T-helper 22 cell (primary cell): ENCODE data around the gene CAPN15.

ENCODE experiments used
- DNase-seq: peaks from one replicate; pipeline ENCODE4 v3.0.0-alpha.2; 2020; ENCODE audit warnings: low read depth

Gene CAPN15

GRCh38 chr16:526181-527014, 1.1 kb upstream of the CAPN15 start:
- no peak for DNase-seq

- DNase-seq: peak; percentile 17
These were observed 849 bp downstream of the CAPN15 start for GRCh38 chr16:528111-529011.

DNA sequence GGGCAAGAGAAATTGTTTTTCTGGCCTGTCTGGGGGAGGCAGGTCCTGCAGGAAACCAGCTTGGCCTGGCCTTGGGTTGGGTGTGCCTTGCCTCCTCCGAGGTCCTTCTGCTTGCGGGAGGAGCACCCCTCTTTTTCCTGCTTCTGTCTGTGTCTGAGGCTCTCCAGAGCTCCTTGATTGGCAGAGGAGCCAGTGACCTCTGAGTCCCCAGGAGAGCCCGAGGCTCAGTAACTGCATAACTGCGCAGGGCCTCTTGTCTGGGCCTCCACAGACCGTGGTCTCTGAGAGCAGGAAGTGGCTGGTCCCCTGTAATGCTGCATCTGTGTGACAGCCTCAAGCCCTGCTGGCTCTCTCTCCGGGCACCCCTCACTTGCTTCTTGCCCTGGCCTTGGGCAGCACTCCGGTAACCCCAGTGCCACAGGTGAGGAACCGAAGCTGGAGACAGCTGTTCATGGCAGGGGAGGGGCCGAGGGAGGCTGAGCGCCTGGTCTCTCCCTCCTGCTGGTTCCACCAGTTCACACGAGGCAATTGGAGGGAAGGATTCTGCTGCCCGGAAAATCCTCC, 1.6 kb downstream of the CAPN15 start:
- no peak for DNase-seq

DNA sequence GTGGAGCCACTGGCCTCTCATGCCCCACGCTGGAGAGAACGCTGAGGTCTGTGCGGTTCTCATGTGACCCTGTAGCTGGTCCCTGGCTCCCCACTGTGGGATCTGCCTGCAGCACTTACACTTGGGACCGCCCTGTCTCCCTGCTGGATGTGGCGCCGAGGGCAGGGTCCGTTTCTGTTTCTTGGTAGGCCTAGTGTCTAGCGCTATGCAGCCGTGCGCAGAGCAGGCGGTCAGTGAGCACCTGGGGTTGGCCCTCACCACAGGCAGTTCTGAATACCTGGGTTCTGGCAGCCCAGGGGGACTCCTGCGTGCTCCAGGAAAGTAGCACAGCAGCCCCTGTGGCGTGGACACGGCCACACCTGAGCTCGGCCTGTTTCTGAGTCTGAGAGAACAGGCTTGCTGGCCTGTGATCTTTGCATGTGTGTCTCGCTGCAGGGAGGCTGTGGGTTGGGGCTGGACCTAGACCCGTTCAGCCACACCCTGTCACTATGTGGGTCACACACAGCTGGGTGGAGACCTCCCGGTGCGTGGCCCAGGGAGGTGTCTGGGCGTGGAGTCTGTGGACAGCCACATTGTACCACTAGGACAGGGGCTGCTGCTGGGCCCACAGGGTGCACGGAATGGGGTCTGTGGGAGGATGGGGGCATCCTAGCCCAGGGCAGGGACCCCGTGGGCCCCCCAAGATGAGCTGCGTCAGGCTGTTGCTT, 2.8 kb downstream of the CAPN15 start:
- no peak for DNase-seq

- DNase-seq: no peak
These were observed 4.1 kb downstream of the CAPN15 start for GRCh38 chr16:531494-532125.

DNA sequence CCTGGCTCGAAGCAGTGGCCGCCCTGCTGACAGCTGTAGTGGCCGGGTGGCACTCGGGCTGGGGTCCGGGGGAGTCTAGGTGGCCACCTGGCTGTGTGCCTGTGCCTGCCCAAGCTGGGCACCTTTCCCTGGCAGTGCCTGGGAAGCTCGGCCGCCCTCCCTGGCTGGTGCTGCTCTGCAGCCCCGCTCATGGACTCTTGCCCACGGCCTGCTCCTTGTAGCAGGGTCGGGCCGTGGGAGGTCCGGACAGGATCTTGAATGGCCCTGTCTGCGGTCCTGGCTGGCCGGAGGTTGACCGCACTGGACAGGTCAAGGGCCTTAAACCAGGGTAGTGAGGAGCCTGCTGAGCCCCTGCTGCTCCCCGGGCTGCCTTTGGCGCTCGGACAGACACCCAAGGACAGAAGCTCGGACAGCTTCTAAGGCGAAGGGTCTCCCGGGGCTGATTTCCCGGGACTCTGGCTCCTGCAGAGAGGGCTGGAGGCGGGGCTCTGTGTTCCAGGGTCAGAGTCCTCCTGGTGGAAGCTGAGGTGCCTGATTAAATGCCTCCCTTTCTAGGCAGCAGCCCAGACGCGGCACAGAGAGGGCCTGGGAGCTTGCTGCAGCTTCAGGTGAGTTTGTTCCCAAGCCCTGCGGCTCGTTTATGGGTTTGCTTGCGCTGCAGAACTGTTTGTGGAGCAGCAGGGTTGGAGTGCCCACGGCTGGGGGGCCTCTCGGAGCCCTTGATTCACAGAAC, 6.0 kb downstream of the CAPN15 start:
- DNase-seq: no peak

- no peak for DNase-seq
These were observed 6.6 kb downstream of the CAPN15 start for GRCh38 chr16:534135-534534.

- DNase-seq: no peak
These were observed 7.4 kb downstream of the CAPN15 start for GRCh38 chr16:534856-535445.

GRCh38 chr16:535446-536405, 8.2 kb downstream of the CAPN15 start:
- no peak for DNase-seq

- no peak for DNase-seq
These were observed 9.2 kb downstream of the CAPN15 start for GRCh38 chr16:536746-537145.

- no peak for DNase-seq
These were observed 10.2 kb downstream of the CAPN15 start for GRCh38 chr16:537415-538335.

GRCh38 chr16:539901-540530, 12.5 kb downstream of the CAPN15 start:
- DNase-seq: no peak

DNA sequence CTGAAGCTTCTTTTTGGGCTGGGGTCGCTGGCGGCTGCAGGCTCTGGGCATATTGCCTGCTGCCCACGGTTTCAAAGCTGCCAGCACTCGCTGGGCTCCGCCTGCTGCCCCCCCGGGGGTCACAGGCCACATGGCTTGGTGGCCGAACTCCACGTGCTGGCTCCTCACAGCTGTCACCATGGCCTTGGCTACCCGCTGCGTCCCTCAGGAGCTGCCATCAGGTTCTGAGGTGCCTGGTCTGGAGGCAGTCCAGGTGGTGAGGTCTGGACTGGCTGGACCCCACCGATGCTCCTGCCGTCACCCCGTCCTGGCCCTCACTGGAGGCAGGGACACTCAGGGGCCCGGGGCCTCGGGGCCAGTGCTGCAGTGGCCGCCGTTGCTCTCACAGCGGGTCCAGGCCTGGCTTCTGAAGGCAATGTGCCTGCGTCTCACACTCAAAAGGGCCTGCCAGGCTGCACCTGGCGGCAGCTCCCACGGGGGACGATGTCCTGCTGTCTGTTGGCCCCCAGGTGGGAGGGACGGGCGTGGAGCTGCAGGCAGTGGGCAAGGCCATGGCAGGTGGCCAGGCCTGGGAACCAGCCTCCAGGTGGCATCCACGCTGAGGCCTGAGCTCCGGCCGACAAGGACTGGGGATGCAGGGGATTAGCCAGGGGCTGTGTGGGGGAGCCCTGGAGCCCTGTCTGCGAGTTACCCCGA, 13.3 kb downstream of the CAPN15 start:
- no peak for DNase-seq

GRCh38 chr16:543301-544164, 16.0 kb downstream of the CAPN15 start:
- no peak for DNase-seq

- no peak for DNase-seq
These were observed 17.0 kb downstream of the CAPN15 start for GRCh38 chr16:544517-544916.
